OCI-LY7 (cell line): ENCODE measurements around the gene ACAP1.

ENCODE experiments used
- CTCF ChIP-seq: fragments of 200-600 bp; sonication (generic); conservative IDR thresholded peaks from 2 replicates; pipeline ENCODE4 v1.5.1; 2014; ENCODE audit warnings: mild to moderate bottlenecking, antibody characterized with exemption, low read length, moderate library complexity, mixed read lengths
- EZH2phosphoT487 ChIP-seq: fragments of 200-600 bp; sonication (generic); IDR thresholded peaks from 2 replicates; pipeline ENCODE4 v1.6.1; 2018; ENCODE audit warnings: low read depth, borderline replicate concordance, mild to moderate bottlenecking, mixed run types, antibody characterized with exemption, low read length, moderate library complexity, mixed read lengths

- TF ChIP-seq CTCF (no peak), EZH2phosphoT487 (no peak)
These were observed 47.0 kb downstream of the ACAP1 start for GRCh38 chr17:7383371-7383741.
